ENCODE data around the gene DPYSL3. TPM values are rescaled to one million over a fixed set of nuclear protein-coding genes. Genes with fewer than 3 reads are reported as not detected.

DPYSL3 gene
- polyA plus RNA-seq, 1 donor from 2014 or later, result 689 TPM

- Histone ChIP-seq H3K36me3 (ENCODE audit: insufficient read depth, low read length) (no peaks in the 10 kb centered on the region), H3K4me3 (ENCODE audit: low read length) (no peak overlapping the region), H3K9me3 (ENCODE audit: low read length) (peaks cover 2% of the 10 kb centered on the region), H3K27ac (ENCODE audit: low read length) (no peak overlapping the region), H3K79me2 (replicated peaks; ENCODE audit: insufficient read depth, low read length) (no peaks in the 10 kb centered on the region), H3F3A (ENCODE audit: insufficient read depth, low read length, poor library complexity, severe bottlenecking) (no peaks in the 10 kb centered on the region), H3K9ac (ENCODE audit: low read length) (no peak overlapping the region), H2AFZ (ENCODE audit: low read depth, low read length) (no peak overlapping the region), H3K4me2 (ENCODE audit: low read length) (no peak overlapping the region), H4K20me1 (ENCODE audit: insufficient read depth) (no peaks in the 10 kb centered on the region), H3K9me2 (ENCODE audit: insufficient read depth, low read length) (no peaks in the 10 kb centered on the region), H3K27me3 (ENCODE audit: insufficient read depth, low read depth, low read length) (no peaks in the 10 kb centered on the region)
- TF ChIP-seq RAD21 (conservative IDR thresholded peaks at IDR 0.05) (no peak), MXI1 (conservative IDR thresholded peaks at IDR 0.05; ENCODE audit: poor library complexity, severe bottlenecking) (no peak), EP300 (conservative IDR thresholded peaks at IDR 0.05; ENCODE audit: poor library complexity, severe bottlenecking) (no peak), SMC3 (conservative IDR thresholded peaks at IDR 0.05; ENCODE audit: poor library complexity) (no peak)
Observed at GRCh38 chr5:147373328-147373727, 136.5 kb downstream of the DPYSL3 start.

DNA sequence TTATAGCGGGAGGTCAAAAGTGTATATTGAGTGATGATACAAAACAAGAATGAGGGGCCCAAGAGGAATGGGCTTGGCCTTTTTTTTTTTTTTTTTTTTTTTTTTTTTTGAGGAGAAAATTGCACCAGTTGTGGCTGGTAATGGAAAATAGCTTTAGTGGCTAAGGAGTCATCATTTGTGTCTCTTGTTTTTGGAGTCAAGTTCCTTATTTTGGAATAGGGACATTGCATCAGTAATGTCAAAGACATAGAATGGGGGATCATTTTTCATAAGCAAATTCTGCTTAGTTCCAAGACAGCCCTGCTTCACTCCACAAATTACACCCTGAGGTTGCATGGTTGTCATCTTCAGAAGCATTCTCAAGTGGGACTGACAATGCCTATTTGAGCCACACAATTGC lies 137.7 kb downstream of the DPYSL3 start:
- no peaks in the 10 kb centered on the region for H3K27me3 ChIP-seq (ENCODE audit: insufficient read depth, low read depth, low read length)
- H3K9me2 ChIP-seq (ENCODE audit: insufficient read depth, low read length), result no peaks in the 10 kb centered on the region
- no peak overlapping the region for H3K4me3 ChIP-seq (ENCODE audit: low read length)
- H3K4me2 ChIP-seq (ENCODE audit: low read length), result no peak overlapping the region
- H3K27ac ChIP-seq (ENCODE audit: low read length), result no peak overlapping the region
- H3K79me2 ChIP-seq (replicated peaks; ENCODE audit: insufficient read depth, low read length), result no peaks in the 10 kb centered on the region
- no peaks in the 10 kb centered on the region for H3F3A ChIP-seq (ENCODE audit: insufficient read depth, low read length, poor library complexity, severe bottlenecking)
- H2AFZ ChIP-seq (ENCODE audit: low read depth, low read length), result no peak overlapping the region
- TF ChIP-seq TAF1 (IDR thresholded peaks at IDR 0.05; ENCODE audit: low read depth) (no peak), MXI1 (conservative IDR thresholded peaks at IDR 0.05; ENCODE audit: poor library complexity, severe bottlenecking) (no peak), SMC3 (conservative IDR thresholded peaks at IDR 0.05; ENCODE audit: poor library complexity) (no peak), EP300 (conservative IDR thresholded peaks at IDR 0.05; ENCODE audit: poor library complexity, severe bottlenecking) (no peak), RAD21 (conservative IDR thresholded peaks at IDR 0.05) (no peak), EZH2 (IDR thresholded peaks at IDR 0.05; ENCODE audit: borderline replicate concordance, insufficient read depth, low read length, poor library complexity, severe bottlenecking) (no peak), POLR2AphosphoS5 (IDR thresholded peaks at IDR 0.05) (no peak)
- TF ChIP-seq, protein P1, sequence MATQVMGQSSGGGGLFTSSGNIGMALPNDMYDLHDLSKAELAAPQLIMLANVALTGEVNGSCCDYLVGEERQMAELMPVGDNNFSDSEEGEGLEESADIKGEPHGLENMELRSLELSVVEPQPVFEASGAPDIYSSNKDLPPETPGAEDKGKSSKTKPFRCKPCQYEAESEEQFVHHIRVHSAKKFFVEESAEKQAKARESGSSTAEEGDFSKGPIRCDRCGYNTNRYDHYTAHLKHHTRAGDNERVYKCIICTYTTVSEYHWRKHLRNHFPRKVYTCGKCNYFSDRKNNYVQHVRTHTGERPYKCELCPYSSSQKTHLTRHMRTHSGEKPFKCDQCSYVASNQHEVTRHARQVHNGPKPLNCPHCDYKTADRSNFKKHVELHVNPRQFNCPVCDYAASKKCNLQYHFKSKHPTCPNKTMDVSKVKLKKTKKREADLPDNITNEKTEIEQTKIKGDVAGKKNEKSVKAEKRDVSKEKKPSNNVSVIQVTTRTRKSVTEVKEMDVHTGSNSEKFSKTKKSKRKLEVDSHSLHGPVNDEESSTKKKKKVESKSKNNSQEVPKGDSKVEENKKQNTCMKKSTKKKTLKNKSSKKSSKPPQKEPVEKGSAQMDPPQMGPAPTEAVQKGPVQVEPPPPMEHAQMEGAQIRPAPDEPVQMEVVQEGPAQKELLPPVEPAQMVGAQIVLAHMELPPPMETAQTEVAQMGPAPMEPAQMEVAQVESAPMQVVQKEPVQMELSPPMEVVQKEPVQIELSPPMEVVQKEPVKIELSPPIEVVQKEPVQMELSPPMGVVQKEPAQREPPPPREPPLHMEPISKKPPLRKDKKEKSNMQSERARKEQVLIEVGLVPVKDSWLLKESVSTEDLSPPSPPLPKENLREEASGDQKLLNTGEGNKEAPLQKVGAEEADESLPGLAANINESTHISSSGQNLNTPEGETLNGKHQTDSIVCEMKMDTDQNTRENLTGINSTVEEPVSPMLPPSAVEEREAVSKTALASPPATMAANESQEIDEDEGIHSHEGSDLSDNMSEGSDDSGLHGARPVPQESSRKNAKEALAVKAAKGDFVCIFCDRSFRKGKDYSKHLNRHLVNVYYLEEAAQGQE (IDR thresholded peaks at IDR 0.05; ENCODE audit: borderline replicate concordance), result no peak
- TF ChIP-seq, protein P2, sequence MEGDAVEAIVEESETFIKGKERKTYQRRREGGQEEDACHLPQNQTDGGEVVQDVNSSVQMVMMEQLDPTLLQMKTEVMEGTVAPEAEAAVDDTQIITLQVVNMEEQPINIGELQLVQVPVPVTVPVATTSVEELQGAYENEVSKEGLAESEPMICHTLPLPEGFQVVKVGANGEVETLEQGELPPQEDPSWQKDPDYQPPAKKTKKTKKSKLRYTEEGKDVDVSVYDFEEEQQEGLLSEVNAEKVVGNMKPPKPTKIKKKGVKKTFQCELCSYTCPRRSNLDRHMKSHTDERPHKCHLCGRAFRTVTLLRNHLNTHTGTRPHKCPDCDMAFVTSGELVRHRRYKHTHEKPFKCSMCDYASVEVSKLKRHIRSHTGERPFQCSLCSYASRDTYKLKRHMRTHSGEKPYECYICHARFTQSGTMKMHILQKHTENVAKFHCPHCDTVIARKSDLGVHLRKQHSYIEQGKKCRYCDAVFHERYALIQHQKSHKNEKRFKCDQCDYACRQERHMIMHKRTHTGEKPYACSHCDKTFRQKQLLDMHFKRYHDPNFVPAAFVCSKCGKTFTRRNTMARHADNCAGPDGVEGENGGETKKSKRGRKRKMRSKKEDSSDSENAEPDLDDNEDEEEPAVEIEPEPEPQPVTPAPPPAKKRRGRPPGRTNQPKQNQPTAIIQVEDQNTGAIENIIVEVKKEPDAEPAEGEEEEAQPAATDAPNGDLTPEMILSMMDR (IDR thresholded peaks at IDR 0.05; ENCODE audit: poor library complexity, severe bottlenecking), result no peak
- no peaks in the 10 kb centered on the region for H4K20me1 ChIP-seq (ENCODE audit: insufficient read depth)
- H3K36me3 ChIP-seq (ENCODE audit: insufficient read depth, low read length), result no peaks in the 10 kb centered on the region
- H3K9me3 ChIP-seq (ENCODE audit: low read length), result no peaks in the 10 kb centered on the region
- no peak overlapping the region for H3K9ac ChIP-seq (ENCODE audit: low read length)
